ENCODE results near the gene GPRC5A. TPM values are rescaled to one million over a fixed set of nuclear protein-coding genes. Genes with fewer than 3 reads are reported as not detected.
"Not testable (repeated sequence)": the region's sequence is repeated elsewhere in the genome, so short reads cannot be mapped to it uniquely, and the experiment has no call there.

Gene GPRC5A, protein sequence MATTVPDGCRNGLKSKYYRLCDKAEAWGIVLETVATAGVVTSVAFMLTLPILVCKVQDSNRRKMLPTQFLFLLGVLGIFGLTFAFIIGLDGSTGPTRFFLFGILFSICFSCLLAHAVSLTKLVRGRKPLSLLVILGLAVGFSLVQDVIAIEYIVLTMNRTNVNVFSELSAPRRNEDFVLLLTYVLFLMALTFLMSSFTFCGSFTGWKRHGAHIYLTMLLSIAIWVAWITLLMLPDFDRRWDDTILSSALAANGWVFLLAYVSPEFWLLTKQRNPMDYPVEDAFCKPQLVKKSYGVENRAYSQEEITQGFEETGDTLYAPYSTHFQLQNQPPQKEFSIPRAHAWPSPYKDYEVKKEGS
- polyA plus RNA-seq (2013) = 0.03 TPM

DNA sequence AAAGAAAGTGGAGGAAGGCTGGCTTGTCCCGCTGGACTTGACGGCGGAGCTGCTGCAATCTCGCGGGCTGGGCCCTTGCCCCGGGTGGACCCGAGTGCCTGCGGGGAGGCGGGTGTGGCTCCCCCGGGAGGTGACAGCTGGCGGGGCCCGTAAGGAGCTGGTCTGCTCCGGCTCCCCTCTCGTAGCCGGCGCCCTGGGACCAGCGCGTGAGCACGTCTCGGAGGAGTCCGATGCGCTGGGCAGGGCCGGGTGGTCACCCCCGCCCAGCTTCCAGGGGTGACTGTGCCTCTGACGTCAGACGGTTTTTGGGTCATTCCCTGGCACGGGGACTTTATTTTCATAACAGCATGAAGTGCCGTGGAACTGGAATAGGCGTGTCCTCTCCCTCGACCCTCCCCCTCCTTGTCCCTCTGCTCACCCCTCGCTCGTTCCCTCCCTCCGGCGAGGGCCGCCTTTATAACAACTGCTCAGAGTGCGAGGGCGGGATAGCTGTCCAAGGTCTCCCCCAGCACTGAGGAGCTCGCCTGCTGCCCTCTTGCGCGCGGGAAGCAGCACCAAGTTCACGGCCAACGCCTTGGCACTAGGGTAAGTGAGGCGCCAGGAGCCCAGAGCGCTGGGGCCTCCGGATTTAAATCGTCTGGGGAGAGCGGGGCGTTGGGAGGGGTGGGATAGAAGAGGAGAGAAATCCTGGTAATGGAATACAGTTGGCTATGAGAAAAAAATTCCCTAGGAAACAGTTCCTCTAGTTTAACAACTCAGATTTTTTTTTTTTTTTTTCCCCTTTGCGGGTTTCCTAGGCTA is at the start of gene GPRC5A:
GPRC5A (plus strand) TSS at position 483 of the 801 bp plus-strand sequence. CDS start 16,688 bp downstream, outside the sequence.
- Histone ChIP-seq H3K27ac (ENCODE audit: insufficient read depth in 1 of 2, low read depth in 1 of 2, low read length in 2 of 2, poor library complexity in 1 of 2, severe bottlenecking in 2 of 2) (no peak within 1 kb of the TSS), H3K4me1 (ENCODE audit: control extremely low read depth in 1 of 4, control insufficient read depth in 4 of 4, insufficient read depth in 4 of 4, low read length in 3 of 4) (peaks cover 0 to 17% (median 16%) of the 10 kb centered on the region in 4 experiments), H3K27me3 (replicated peaks in 2 of 5; ENCODE audit: control insufficient read depth in 4 of 5, insufficient read depth in 5 of 5, low read length in 4 of 5) (peaks cover 0 to 28% (median 11%) of the 10 kb centered on the region in 5 experiments), H3K36me3 (ENCODE audit: control insufficient read depth in 4 of 4, insufficient read depth in 4 of 4, low read length in 3 of 4) (no peaks in the 10 kb centered on the region), H3K9me3 (ENCODE audit: control extremely low read depth in 1 of 5, control insufficient read depth in 4 of 5, insufficient read depth in 2 of 5, low read depth in 1 of 5, low read length in 4 of 5) (no peaks in the 10 kb centered on the region), H3K4me3 (ENCODE audit: control insufficient read depth in 1 of 7, extremely low read depth in 1 of 7, insufficient read depth in 4 of 7, low read depth in 2 of 7, low read length in 6 of 7) (peak within 1 kb of the TSS; percentile 42 to 80 (median 63))
- ChIA-PET CTCF (interaction anchor here (0.7 to 1.4 kb wide), 5 partner anchors 11 to 54 kb away, joined by 3 to 6 read pairs (median 4); no protein-coding TSS in a partner anchor), POLR2A (interaction anchor here (0.6 kb wide), 1 partner anchor 316 kb away, joined by 4 read pairs; no protein-coding TSS in a partner anchor)
- under 1% methylated on average over 39 of the region's 50 CpGs for WGBS (ENCODE audit: insufficient coverage)
- peak; percentile 31 to 75 (median 63) for DNase-seq

DNA sequence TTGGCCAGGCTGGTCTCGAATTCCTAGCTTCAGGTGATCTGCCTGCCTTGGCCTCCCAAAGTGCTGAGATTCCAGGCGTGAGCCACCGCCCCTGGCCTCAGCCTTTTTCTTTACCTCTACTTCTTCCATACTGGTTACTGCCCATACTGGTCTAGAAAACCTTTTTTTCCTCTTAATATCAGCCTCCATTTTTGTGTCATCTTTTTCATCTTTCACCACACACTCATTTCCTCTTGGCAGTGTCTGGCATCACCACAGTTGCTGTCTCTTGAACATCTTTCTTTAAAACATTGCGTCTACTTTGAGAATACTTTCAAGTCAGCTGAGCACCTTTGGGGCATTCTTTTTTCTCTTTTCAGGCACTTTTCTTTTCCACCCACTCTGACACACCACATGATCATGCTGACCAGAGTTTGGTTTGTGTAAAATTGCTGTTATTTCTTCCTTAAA is 45.5 kb upstream of the GPRC5A start:
- ChIA-PET POLR2A (no interaction called here), CTCF (no interaction called here)
- H3K4me3 ChIP-seq (ENCODE audit: control insufficient read depth in 1 of 7, extremely low read depth in 1 of 7, insufficient read depth in 4 of 7, low read depth in 2 of 7, low read length in 6 of 7) = no peak overlapping the region
- no peak overlapping the region for H3K27ac ChIP-seq (ENCODE audit: insufficient read depth in 1 of 2, low read depth in 1 of 2, low read length in 2 of 2, poor library complexity in 1 of 2, severe bottlenecking in 2 of 2)
- WGBS (ENCODE audit: insufficient coverage) = 86% methylated on average over 3 of the region's 4 CpGs
- no peaks in the 10 kb centered on the region for H3K36me3 ChIP-seq (ENCODE audit: control insufficient read depth in 4 of 4, insufficient read depth in 4 of 4, low read length in 3 of 4)
- H3K4me1 ChIP-seq (ENCODE audit: control extremely low read depth in 1 of 4, control insufficient read depth in 4 of 4, insufficient read depth in 4 of 4, low read length in 3 of 4) = no peaks in the 10 kb centered on the region
- DNase-seq = no peak
- no peaks in the 10 kb centered on the region for H3K27me3 ChIP-seq (replicated peaks in 2 of 5; ENCODE audit: control insufficient read depth in 4 of 5, insufficient read depth in 5 of 5, low read length in 4 of 5)
- peaks cover 0 to 2% (median 0%) of the 10 kb centered on the region in 5 experiments for H3K9me3 ChIP-seq (ENCODE audit: control extremely low read depth in 1 of 5, control insufficient read depth in 4 of 5, insufficient read depth in 2 of 5, low read depth in 1 of 5, low read length in 4 of 5)

DNA sequence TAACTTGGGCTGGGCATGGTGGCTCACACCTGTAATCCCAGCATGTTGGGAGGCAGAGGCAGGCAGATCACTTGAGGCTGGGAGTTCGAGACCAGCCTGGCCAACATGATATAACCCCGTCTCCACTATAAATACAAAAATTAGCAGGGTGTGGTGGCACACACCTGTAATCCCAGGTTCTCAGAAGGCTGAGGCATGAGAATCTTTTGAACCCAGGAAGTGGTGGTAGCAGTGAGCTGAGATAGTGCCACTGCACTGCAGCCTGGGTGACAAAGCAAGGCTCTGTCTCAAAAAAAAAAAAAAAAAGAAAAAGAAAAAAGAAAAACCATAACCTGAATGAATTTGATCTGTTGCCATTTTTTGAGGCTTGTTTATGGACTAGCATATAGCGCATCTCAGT is 44.6 kb upstream of the GPRC5A start:
- 100% methylated on average over 2 of the region's 3 CpGs for WGBS (ENCODE audit: insufficient coverage)
- H3K27me3 ChIP-seq (replicated peaks in 2 of 5; ENCODE audit: control insufficient read depth in 4 of 5, insufficient read depth in 5 of 5, low read length in 4 of 5); H3K4me1 ChIP-seq (ENCODE audit: control extremely low read depth in 1 of 4, control insufficient read depth in 4 of 4, insufficient read depth in 4 of 4, low read length in 3 of 4); CTCF ChIA-PET; DNase-seq; H3K9me3 ChIP-seq (ENCODE audit: control extremely low read depth in 1 of 5, control insufficient read depth in 4 of 5, insufficient read depth in 2 of 5, low read depth in 1 of 5, low read length in 4 of 5); H3K27ac ChIP-seq (ENCODE audit: insufficient read depth in 1 of 2, low read depth in 1 of 2, low read length in 2 of 2, poor library complexity in 1 of 2, severe bottlenecking in 2 of 2); POLR2A ChIA-PET; H3K36me3 ChIP-seq (ENCODE audit: control insufficient read depth in 4 of 4, insufficient read depth in 4 of 4, low read length in 3 of 4); H3K4me3 ChIP-seq (ENCODE audit: control insufficient read depth in 1 of 7, extremely low read depth in 1 of 7, insufficient read depth in 4 of 7, low read depth in 2 of 7, low read length in 6 of 7): not testable (repeated sequence)

DNA sequence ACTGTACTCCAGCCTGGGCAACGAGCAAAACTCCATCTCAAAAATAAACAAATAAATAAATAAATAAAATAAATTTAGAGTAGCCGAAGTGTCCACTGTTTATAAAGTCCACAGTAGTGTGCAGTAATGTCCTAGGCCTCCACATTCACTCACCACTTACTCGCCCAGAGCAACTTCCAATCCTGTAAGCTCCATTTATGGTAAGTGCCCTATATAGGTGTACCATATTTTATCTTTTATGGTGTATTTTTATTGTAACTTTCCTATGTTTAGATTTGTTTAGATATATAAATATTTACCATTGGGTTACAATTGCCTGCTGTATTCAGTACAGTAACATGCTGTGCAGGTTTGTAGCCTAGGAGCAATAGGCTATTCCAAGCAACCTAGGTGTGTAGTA is 37.9 kb upstream of the GPRC5A start:
- H3K27ac ChIP-seq (ENCODE audit: insufficient read depth in 1 of 2, low read depth in 1 of 2, low read length in 2 of 2, poor library complexity in 1 of 2, severe bottlenecking in 2 of 2) = no peak overlapping the region
- CTCF ChIA-PET = no interaction called here
- H3K4me3 ChIP-seq (ENCODE audit: control insufficient read depth in 1 of 7, extremely low read depth in 1 of 7, insufficient read depth in 4 of 7, low read depth in 2 of 7, low read length in 6 of 7) = no peak overlapping the region
- H3K36me3 ChIP-seq (ENCODE audit: control insufficient read depth in 4 of 4, insufficient read depth in 4 of 4, low read length in 3 of 4) = no peaks in the 10 kb centered on the region
- H3K27me3 ChIP-seq (replicated peaks in 2 of 5; ENCODE audit: control insufficient read depth in 4 of 5, insufficient read depth in 5 of 5, low read length in 4 of 5) = no peaks in the 10 kb centered on the region
- peaks cover 0 to 5% (median 0%) of the 10 kb centered on the region in 5 experiments for H3K9me3 ChIP-seq (ENCODE audit: control extremely low read depth in 1 of 5, control insufficient read depth in 4 of 5, insufficient read depth in 2 of 5, low read depth in 1 of 5, low read length in 4 of 5)
- H3K4me1 ChIP-seq (ENCODE audit: control extremely low read depth in 1 of 4, control insufficient read depth in 4 of 4, insufficient read depth in 4 of 4, low read length in 3 of 4) = no peaks in the 10 kb centered on the region
- whole genome bisulfite sequencing (ENCODE audit: insufficient coverage) = no CpG with 5 or more reads among the region's 3 CpGs
- POLR2A ChIA-PET = no interaction called here
- DNase-seq = no peak

DNA sequence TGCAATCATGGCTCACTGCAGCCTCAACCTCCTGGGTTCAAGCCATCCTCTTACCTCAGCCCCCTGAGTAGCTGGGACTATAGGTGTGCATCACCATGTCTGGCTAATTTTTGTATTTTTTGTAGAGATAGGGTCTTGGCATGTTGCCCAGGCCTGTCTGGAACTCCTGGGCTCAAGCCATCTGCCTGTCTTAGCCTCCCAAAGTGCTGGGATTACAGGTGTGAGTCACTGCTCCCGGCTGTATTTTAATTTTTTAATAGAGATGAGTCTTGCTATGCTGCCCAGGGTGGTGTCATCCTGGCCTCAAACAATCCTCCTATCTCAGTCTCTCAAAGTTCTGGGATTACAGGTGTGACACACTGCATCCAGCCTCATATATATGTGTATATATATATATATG is 31.7 kb upstream of the GPRC5A start:
- CTCF ChIA-PET = no interaction called here
- no peak for DNase-seq
- no peak overlapping the region for H3K27ac ChIP-seq (ENCODE audit: insufficient read depth in 1 of 2, low read depth in 1 of 2, low read length in 2 of 2, poor library complexity in 1 of 2, severe bottlenecking in 2 of 2)
- WGBS (ENCODE audit: insufficient coverage) = no CpG with 5 or more reads among the region's 1 CpG
- no peaks in the 10 kb centered on the region for H3K36me3 ChIP-seq (ENCODE audit: control insufficient read depth in 4 of 4, insufficient read depth in 4 of 4, low read length in 3 of 4)
- H3K9me3 ChIP-seq (ENCODE audit: control extremely low read depth in 1 of 5, control insufficient read depth in 4 of 5, insufficient read depth in 2 of 5, low read depth in 1 of 5, low read length in 4 of 5) = no peaks in the 10 kb centered on the region
- POLR2A ChIA-PET = no interaction called here
- H3K4me1 ChIP-seq (ENCODE audit: control extremely low read depth in 1 of 4, control insufficient read depth in 4 of 4, insufficient read depth in 4 of 4, low read length in 3 of 4) = no peaks in the 10 kb centered on the region
- no peak overlapping the region for H3K4me3 ChIP-seq (ENCODE audit: control insufficient read depth in 1 of 7, extremely low read depth in 1 of 7, insufficient read depth in 4 of 7, low read depth in 2 of 7, low read length in 6 of 7)
- H3K27me3 ChIP-seq (replicated peaks in 2 of 5; ENCODE audit: control insufficient read depth in 4 of 5, insufficient read depth in 5 of 5, low read length in 4 of 5) = no peaks in the 10 kb centered on the region

DNA sequence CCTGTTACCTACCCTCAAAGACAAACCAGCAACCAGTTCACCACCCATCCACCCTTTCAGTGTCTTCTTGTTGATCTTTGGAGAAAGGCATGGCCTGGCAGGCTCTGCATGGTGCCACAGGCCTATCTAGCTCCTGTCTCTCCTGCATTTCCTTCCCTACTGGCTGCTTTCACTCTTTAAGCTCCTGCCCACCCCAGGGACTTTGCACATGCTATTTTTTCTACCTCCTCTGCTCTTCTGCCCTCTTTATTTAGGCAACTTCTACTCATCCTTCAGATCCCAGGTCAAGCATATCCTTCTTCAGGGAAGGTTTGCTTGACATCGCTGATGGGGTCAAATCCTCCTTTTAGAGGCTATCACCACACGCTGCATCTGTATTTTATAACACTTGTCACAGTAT is 27.1 kb upstream of the GPRC5A start:
- WGBS (ENCODE audit: insufficient coverage) = no CpG with 5 or more reads among the region's 2 CpGs
- Histone ChIP-seq H3K4me3 (ENCODE audit: control insufficient read depth in 1 of 7, extremely low read depth in 1 of 7, insufficient read depth in 4 of 7, low read depth in 2 of 7, low read length in 6 of 7) (no peak overlapping the region), H3K27me3 (replicated peaks in 2 of 5; ENCODE audit: control insufficient read depth in 4 of 5, insufficient read depth in 5 of 5, low read length in 4 of 5) (no peaks in the 10 kb centered on the region), H3K36me3 (ENCODE audit: control insufficient read depth in 4 of 4, insufficient read depth in 4 of 4, low read length in 3 of 4) (no peaks in the 10 kb centered on the region), H3K9me3 (ENCODE audit: control extremely low read depth in 1 of 5, control insufficient read depth in 4 of 5, insufficient read depth in 2 of 5, low read depth in 1 of 5, low read length in 4 of 5) (no peaks in the 10 kb centered on the region), H3K27ac (ENCODE audit: insufficient read depth in 1 of 2, low read depth in 1 of 2, low read length in 2 of 2, poor library complexity in 1 of 2, severe bottlenecking in 2 of 2) (no peak overlapping the region), H3K4me1 (ENCODE audit: control extremely low read depth in 1 of 4, control insufficient read depth in 4 of 4, insufficient read depth in 4 of 4, low read length in 3 of 4) (no peaks in the 10 kb centered on the region)
- DNase-seq = no peak
- ChIA-PET CTCF (interaction anchor here (1.3 kb wide), 1 partner anchor 16 kb away, joined by 3 read pairs; no protein-coding TSS in a partner anchor), POLR2A (no interaction called here)
